Right ventricle myocardium inferior (tissue), 1 donor: ENCODE results near the gene NKX2-8. TPM values are rescaled to one million over a fixed set of nuclear protein-coding genes. Genes with fewer than 3 reads are reported as not detected.
"Not testable (repeated sequence)": the region's sequence is repeated elsewhere in the genome, so short reads cannot be mapped to it uniquely, and the experiment has no call there.

Experiments used
- ATAC-seq: fragments of 200-7000 bp; cut with Tn5 transposase; one replicate; pipeline ENCODE4 v1.9.1; 2020; ENCODE audit warnings: mild to moderate bottlenecking, moderate library complexity
- DNase-seq: peaks from one replicate; pipeline ENCODE4 v3.0.0; 2021; ENCODE audit errors: missing footprints
- intact Hi-C: fragments of 100-400 bp; cut with DNase I; formaldehyde crosslinking; loops from one replicate; pipeline ENCODE4 v1.11.0; 2022
- total RNA-seq: library from RNA; stranded (reverse); fragmentation: NEBNext Ultra II Directional; extraction: Animal tissue kit (Norgen Biotek cat#: 25700); gene quantifications from one replicate; pipeline ENCODE4 v1.2.1, GENCODE V29; 2021
- donor health status: DM: no; HTN: yes; CAD: no; lungs with severe emphysema.

NKX2-8 gene
- total RNA-seq, 1 donor from 2014 or later = not detected

GRCh38 chr14:36580856-36581831 lies 1.3 kb downstream of the NKX2-8 start:
- intact Hi-C loops = no loop called here
- no peak for ATAC-seq

GRCh38 chr14:36580141-36580855 lies 2.1 kb downstream of the NKX2-8 start:
- intact Hi-C loops = no loop called here
- ATAC-seq = no peak

More at GRCh38 chr14:36580856-36581831, 1.3 kb downstream of the NKX2-8 start:
- DNase-seq = no peak

GRCh38 chr14:36579573-36580140 lies 2.8 kb downstream of the NKX2-8 start:
- no peak for DNase-seq
- intact Hi-C loops = no loop called here
- no peak for ATAC-seq

More at GRCh38 chr14:36580141-36580855, 2.1 kb downstream of the NKX2-8 start:
- no peak for DNase-seq

GRCh38 chr14:36579001-36579555 lies 3.3 kb downstream of the NKX2-8 start:
- intact Hi-C loops = no loop called here
- DNase-seq (no peak), ATAC-seq (no peak)

- DNase-seq (no peak), ATAC-seq (no peak)
- intact Hi-C loops = no loop called here
Observed at GRCh38 chr14:36570065-36570464, 12.3 kb downstream of the NKX2-8 start.

GRCh38 chr14:36556811-36557433 lies 25.5 kb downstream of the NKX2-8 start:
- ATAC-seq = no peak
- intact Hi-C loops = loop anchor here (10.0 kb wide), 1 partner anchor 598 kb away; no protein-coding TSS in a partner anchor
- DNase-seq = no peak

- intact Hi-C loops = loop anchor here (10.0 kb wide), 1 partner anchor 599 kb away; no protein-coding TSS in a partner anchor
- ATAC-seq = no peak
Observed at GRCh38 chr14:36555998-36556743, 26.2 kb downstream of the NKX2-8 start.

GRCh38 chr14:36553656-36554260 lies 28.7 kb downstream of the NKX2-8 start:
- DNase-seq (no peak), ATAC-seq (no peak)
- intact Hi-C loops = loop anchor here (2.0 to 10.0 kb wide), 2 partner anchors 389 to 601 kb away; no protein-coding TSS in a partner anchor

More at GRCh38 chr14:36555998-36556743, 26.2 kb downstream of the NKX2-8 start:
- no peak for DNase-seq

GRCh38 chr14:36550899-36551298 lies 31.5 kb downstream of the NKX2-8 start:
- DNase-seq (no peak), ATAC-seq (no peak)
- intact Hi-C loops = loop anchor here (10.0 kb wide), 1 partner anchor 604 kb away; no protein-coding TSS in a partner anchor

- DNase-seq, ATAC-seq, intact Hi-C loops: not testable (repeated sequence)
Observed at GRCh38 chr14:36544280-36544679, 38.1 kb downstream of the NKX2-8 start.

GRCh38 chr14:36538051-36538450 lies 44.4 kb downstream of the NKX2-8 start:
- ATAC-seq = no peak
- no peak for DNase-seq
- intact Hi-C loops = no loop called here

Other genes starting within 250 kb of the NKX2-8 start
- not detected for gene NKX2-1, start 62.4 kb downstream of the NKX2-8 start, total RNA-seq
- not detected for gene PAX9, start 79.2 kb upstream of the NKX2-8 start, total RNA-seq